BJ (cell line): Measurements from ENCODE around the gene DNAH1. TPM values are rescaled to one million over a fixed set of nuclear protein-coding genes. Genes with fewer than 3 reads are reported as not detected.

Source experiments
- CTCF ChIA-PET: fragments of 350-600 bp; formaldehyde crosslinking; extraction: SDS; loops from one replicate; lab custom pipeline; 2021; ENCODE audit warnings: antibody characterized with exemption, inconsistent platforms; lab: Yijun Ruan, JAX
- POLR2A ChIA-PET: fragments of 300-600 bp; sonication (Branson Sonifier 250); formaldehyde crosslinking; extraction: SDS; loops from one replicate; lab custom pipeline; 2021; ENCODE audit warnings: antibody characterized with exemption; lab: Charles Lee
- DNase-seq: peaks from one replicate; pipeline ENCODE4 v3.0.0-alpha.2; 2011; ENCODE audit warnings: low read depth
- H3K27me3 ChIP-seq: 2 replicates; pipeline ENCODE4 v1.6.0; 2011; ENCODE audit warnings: low read length; ENCODE audit not compliant: control insufficient read depth, insufficient read depth
- H3K36me3 ChIP-seq: 2 replicates; pipeline ENCODE4 v1.5.1; 2011; ENCODE audit warnings: low read length; ENCODE audit not compliant: control insufficient read depth, insufficient read depth
- H3K4me3 ChIP-seq: 2 replicates; pipeline ENCODE4 v1.5.1; 2011; ENCODE audit warnings: low read depth, mild to moderate bottlenecking, control low read depth, low read length
- polyA plus RNA-seq: library from polyadenylated mRNA; depleted of rRNA; stranded (reverse); fragments of >200 nt; gene quantifications from 2 replicates; pipeline ENCODE4 v1.2.3, GENCODE V29; 2011
- TF ChIP-seq, protein P1 (sequence below): IDR thresholded peaks from 2 replicates; pipeline ENCODE4 v1.5.1; 2011; ENCODE audit warnings: low read depth, mild to moderate bottlenecking, control low read depth, inconsistent platforms, low read length, moderate library complexity; ENCODE audit not compliant: insufficient read depth

The DNAH1 gene
- polyA plus RNA-seq, 1 experiment = 4.8 TPM

DNA sequence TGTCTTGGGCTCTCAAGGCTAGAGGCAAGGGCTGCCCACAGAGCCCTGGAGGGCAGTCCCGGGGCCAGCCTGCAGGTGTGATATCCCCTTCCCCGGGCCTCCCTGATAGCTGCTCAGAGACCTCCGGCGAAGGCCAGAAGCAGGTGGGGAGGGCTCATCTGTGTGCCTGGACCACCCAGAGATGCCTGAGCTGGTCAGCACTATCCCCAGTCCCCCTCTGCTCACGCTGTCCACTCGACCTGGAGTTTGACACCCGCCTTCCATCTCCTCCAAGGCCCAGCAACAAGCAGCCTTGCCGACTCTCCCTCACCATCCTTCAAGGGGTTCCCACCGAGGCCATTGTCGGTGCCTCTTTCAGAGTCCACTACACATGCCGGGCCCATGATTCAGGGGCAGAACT lies 39.4 kb downstream of the DNAH1 start:
- no peak overlapping the region for H3K4me3 ChIP-seq
- no peaks in the 10 kb centered on the region for H3K27me3 ChIP-seq
- ChIA-PET POLR2A (no interaction called here), CTCF (interaction anchor here (1.2 to 1.3 kb wide), 2 partner anchors 21 to 92 kb away, joined by 4 to 6 read pairs; no protein-coding TSS in a partner anchor)
- no peak for DNase-seq
- H3K36me3 ChIP-seq = peaks cover 2% of the 10 kb centered on the region
- TF ChIP-seq, protein P1, sequence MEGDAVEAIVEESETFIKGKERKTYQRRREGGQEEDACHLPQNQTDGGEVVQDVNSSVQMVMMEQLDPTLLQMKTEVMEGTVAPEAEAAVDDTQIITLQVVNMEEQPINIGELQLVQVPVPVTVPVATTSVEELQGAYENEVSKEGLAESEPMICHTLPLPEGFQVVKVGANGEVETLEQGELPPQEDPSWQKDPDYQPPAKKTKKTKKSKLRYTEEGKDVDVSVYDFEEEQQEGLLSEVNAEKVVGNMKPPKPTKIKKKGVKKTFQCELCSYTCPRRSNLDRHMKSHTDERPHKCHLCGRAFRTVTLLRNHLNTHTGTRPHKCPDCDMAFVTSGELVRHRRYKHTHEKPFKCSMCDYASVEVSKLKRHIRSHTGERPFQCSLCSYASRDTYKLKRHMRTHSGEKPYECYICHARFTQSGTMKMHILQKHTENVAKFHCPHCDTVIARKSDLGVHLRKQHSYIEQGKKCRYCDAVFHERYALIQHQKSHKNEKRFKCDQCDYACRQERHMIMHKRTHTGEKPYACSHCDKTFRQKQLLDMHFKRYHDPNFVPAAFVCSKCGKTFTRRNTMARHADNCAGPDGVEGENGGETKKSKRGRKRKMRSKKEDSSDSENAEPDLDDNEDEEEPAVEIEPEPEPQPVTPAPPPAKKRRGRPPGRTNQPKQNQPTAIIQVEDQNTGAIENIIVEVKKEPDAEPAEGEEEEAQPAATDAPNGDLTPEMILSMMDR = no peak

DNA sequence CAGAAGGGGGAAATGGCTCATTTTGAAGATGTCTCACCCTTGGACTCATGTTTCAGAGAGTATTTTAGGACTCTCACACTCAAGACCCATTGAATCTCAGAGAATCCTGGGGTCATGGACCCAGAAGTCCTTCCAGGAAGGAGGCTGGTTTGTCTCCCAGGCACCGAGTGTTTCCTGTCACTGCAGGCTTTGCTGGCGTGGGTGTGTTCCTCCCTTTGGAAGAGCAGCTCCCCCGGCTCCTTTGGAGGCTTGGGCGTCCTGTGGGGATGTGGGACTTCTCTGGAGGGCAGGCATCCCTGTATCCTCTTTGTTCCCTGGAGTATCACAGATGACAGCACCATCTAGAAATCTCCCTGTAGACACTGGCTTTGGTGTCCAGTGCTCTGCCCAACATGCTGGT lies 40.0 kb downstream of the DNAH1 start:
- Histone ChIP-seq H3K27me3 (no peaks in the 10 kb centered on the region), H3K36me3 (peaks cover 2% of the 10 kb centered on the region), H3K4me3 (no peak overlapping the region)
- POLR2A ChIA-PET = no interaction called here
- DNase-seq = no peak
- CTCF ChIA-PET = interaction anchor here (1.2 kb wide), 1 partner anchor 20 kb away, joined by 4 read pairs; no protein-coding TSS in a partner anchor
- TF ChIP-seq, protein P1 = no peak

DNA sequence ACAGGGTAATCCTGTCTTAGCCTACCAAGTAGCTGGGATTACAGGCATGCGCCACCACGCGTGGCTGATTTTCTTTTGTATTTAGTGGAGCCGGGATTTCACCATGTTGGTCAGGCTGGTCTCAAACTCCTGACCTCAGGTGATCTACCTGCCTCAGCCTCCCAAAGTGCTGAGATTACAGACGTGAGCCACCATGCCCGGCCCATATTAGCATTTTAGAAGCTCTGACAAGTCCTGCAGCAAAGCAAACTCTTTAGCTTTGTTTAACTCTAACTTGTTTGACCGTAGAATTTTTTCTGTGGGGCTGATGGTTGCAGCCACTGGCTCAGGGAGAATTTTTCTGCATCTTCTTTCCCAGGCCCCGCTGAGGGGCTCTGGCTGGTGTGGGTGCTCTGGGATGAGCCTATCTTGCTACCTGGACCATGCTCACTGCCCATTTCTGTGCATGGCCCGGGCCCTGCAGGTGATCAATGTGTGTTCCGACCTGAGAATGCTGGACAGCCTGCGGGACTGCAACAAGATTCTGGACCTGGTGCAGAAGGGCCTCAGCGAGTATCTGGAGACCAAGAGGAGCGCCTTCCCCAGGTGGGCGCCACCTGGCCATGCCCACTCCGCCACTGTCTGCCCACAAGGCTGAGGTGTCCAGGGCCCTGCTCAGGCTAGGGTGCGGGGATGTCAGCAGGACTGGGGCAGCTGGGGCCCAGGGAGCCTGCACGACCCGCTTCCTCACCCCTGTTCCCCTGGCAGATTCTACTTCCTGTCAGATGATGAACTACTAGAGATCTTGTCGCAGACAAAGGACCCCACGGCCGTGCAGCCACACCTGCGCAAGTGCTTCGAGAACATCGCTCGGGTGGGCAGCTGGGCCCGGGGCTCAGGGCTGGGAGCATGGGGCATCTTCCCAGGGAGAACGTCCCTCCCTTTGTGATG lies 41.3 kb downstream of the DNAH1 start:
- Histone ChIP-seq H3K27me3 (no peaks in the 10 kb centered on the region), H3K4me3 (no peak overlapping the region), H3K36me3 (no peaks in the 10 kb centered on the region; the same call in none of the 2 replicates)
- DNase-seq = no peak
- TF ChIP-seq, protein P1 = no peak
- CTCF ChIA-PET = no interaction called here
- POLR2A ChIA-PET = no interaction called here

DNA sequence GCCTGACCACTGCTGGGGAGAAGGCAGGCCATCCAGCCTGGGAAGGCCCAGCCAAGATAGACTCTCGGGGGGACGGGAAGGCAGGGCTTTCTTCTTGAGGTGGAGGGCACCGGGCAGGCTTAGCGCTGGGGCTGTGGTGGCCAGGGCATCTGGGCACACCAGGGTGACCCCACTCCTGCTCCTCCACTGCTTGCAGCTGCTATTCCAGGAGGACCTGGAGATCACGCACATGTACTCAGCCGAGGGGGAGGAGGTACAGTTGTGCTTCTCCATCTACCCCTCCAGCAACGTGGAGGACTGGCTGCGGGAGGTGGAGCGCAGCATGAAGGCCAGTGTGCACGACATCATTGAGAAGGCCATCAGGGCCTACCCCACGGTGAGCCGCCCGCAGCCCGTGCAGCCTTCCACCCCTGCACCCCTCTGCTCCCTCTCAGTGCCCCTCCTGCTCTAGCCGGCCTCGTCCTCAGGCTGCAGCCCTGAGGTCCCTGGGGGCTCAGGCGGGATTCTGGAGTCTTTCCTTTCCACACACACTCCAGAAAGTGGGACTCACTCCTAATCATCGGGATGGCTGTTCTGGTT lies 42.3 kb downstream of the DNAH1 start:
- DNase-seq = no peak
- ChIA-PET CTCF (no interaction called here), POLR2A (no interaction called here)
- Histone ChIP-seq H3K4me3 (no peak overlapping the region), H3K27me3 (no peaks in the 10 kb centered on the region), H3K36me3 (peaks cover 2% of the 10 kb centered on the region)
- TF ChIP-seq, protein P1 = no peak
